Neural cell (in vitro differentiated cells): ENCODE measurements around the gene DCLK1. TPM values are rescaled to one million over a fixed set of nuclear protein-coding genes. Genes with fewer than 3 reads are reported as not detected.

ENCODE experiments used
- H2AFZ ChIP-seq: fragments of 200-600, 300-800 bp; sonication (generic), shearing (Covaris generic); 2 replicates; pipeline ENCODE4 v1.6.0; 2014; ENCODE audit warnings: low read depth, mild to moderate bottlenecking, antibody characterized with exemption, low read length, moderate library complexity
- H3F3A ChIP-seq: fragments of 200-600 bp; shearing (Covaris generic); 2 replicates; pipeline ENCODE4 v1.6.1; 2016; ENCODE audit warnings: mild to moderate bottlenecking, moderate library complexity, mixed read lengths, antibody characterized with exemption, low read length; ENCODE audit not compliant: insufficient read depth, poor library complexity, severe bottlenecking
- H3K27ac ChIP-seq: fragments of 200-600, 300-800 bp; sonication (generic), shearing (Covaris generic); 2 replicates; pipeline ENCODE4 v1.5.1; 2014; ENCODE audit warnings: mild to moderate bottlenecking, low read length, moderate library complexity
- H3K27me3 ChIP-seq: fragments of 300-800, 200-600 bp; sonication (generic), shearing (Covaris generic); 2 replicates; pipeline ENCODE4 v1.6.0; 2014; ENCODE audit warnings: mild to moderate bottlenecking, low read depth, low read length, moderate library complexity; ENCODE audit not compliant: insufficient read depth
- H3K36me3 ChIP-seq: fragments of 300-800, 200-600 bp; sonication (generic), shearing (Covaris generic); 2 replicates; pipeline ENCODE4 v1.5.1; 2014; ENCODE audit warnings: mild to moderate bottlenecking, antibody characterized with exemption, low read length, moderate library complexity; ENCODE audit not compliant: insufficient read depth
- H3K4me2 ChIP-seq: fragments of 300-800, 200-600 bp; sonication (generic), shearing (Covaris generic); 2 replicates; pipeline ENCODE4 v1.6.0; 2014; ENCODE audit warnings: mild to moderate bottlenecking, low read length
- H3K4me3 ChIP-seq: fragments of 300-800, 200-600 bp; sonication (generic), shearing (Covaris generic); 2 replicates; pipeline ENCODE4 v1.5.1; 2014; ENCODE audit warnings: mild to moderate bottlenecking, low read length, moderate library complexity
- H3K79me2 ChIP-seq: fragments of 200-600 bp; shearing (Covaris generic); replicated peaks from 2 replicates; pipeline ENCODE4 v1.6.0; 2014; ENCODE audit warnings: mild to moderate bottlenecking, low read length, moderate library complexity; ENCODE audit not compliant: insufficient read depth
- H3K9ac ChIP-seq: fragments of 300-800, 200-600 bp; sonication (generic), shearing (Covaris generic); 2 replicates; pipeline ENCODE4 v1.6.1; 2016; ENCODE audit warnings: mild to moderate bottlenecking, low read length, mixed read lengths
- H3K9me2 ChIP-seq: fragments of 200-600 bp; shearing (Covaris generic); 2 replicates; pipeline ENCODE4 v1.6.1; 2016; ENCODE audit warnings: mild to moderate bottlenecking, low read length, mixed read lengths; ENCODE audit not compliant: insufficient read depth
- H3K9me3 ChIP-seq: fragments of 200-600, 300-800 bp; sonication (generic), shearing (Covaris generic); 2 replicates; pipeline ENCODE4 v1.6.1; 2016; ENCODE audit warnings: mild to moderate bottlenecking, mixed run types, low read length, moderate library complexity, mixed read lengths
- H4K20me1 ChIP-seq: fragments of 200-600 bp; shearing (Covaris generic); 2 replicates; pipeline ENCODE4 v1.6.1; 2016; ENCODE audit warnings: mild to moderate bottlenecking, mixed run types; ENCODE audit not compliant: insufficient read depth
- CTCF ChIP-seq: fragments of 450-650 bp; IDR thresholded peaks from 2 replicates; pipeline ENCODE4 v1.5.1; 2014; ENCODE audit warnings: antibody characterized with exemption, mild to moderate bottlenecking, moderate library complexity; ENCODE audit not compliant: poor library complexity, severe bottlenecking
- EP300 ChIP-seq: fragments of 450-650 bp; conservative IDR thresholded peaks from 2 replicates; pipeline ENCODE4 v1.6.1; 2014; ENCODE audit warnings: antibody characterized with exemption, mild to moderate bottlenecking, moderate library complexity; ENCODE audit not compliant: poor library complexity, severe bottlenecking
- EZH2 ChIP-seq: fragments of 200-600, 300-800 bp; shearing (Covaris generic), sonication (generic); IDR thresholded peaks from 2 replicates; pipeline ENCODE4 v1.6.1; 2014; ENCODE audit warnings: antibody characterized with exemption, low read length, borderline replicate concordance, mild to moderate bottlenecking; ENCODE audit not compliant: insufficient read depth, poor library complexity, severe bottlenecking
- MXI1 ChIP-seq: fragments of 450-650 bp; conservative IDR thresholded peaks from 2 replicates; pipeline ENCODE4 v1.6.1; 2014; ENCODE audit warnings: antibody characterized with exemption, mild to moderate bottlenecking; ENCODE audit not compliant: poor library complexity, severe bottlenecking
- POLR2AphosphoS5 ChIP-seq: IDR thresholded peaks from 2 replicates; pipeline ENCODE4 v1.6.1; 2012
- RAD21 ChIP-seq: fragments of 450-650 bp; conservative IDR thresholded peaks from 2 replicates; pipeline ENCODE4 v1.6.1; 2014; ENCODE audit warnings: antibody characterized with exemption, mild to moderate bottlenecking, moderate library complexity
- REST ChIP-seq: IDR thresholded peaks from 2 replicates; pipeline ENCODE4 v1.6.1; 2012; ENCODE audit warnings: borderline replicate concordance
- SMC3 ChIP-seq: fragments of 450-650 bp; conservative IDR thresholded peaks from 2 replicates; pipeline ENCODE4 v1.6.1; 2014; ENCODE audit warnings: antibody characterized with exemption, mild to moderate bottlenecking, moderate library complexity; ENCODE audit not compliant: poor library complexity
- TAF1 ChIP-seq: IDR thresholded peaks from 2 replicates; pipeline ENCODE4 v1.6.1; 2012; ENCODE audit warnings: low read depth
- polyA plus RNA-seq: library from polyadenylated mRNA; depleted of rRNA; stranded (reverse); fragments of >200 nt; gene quantifications from 2 replicates; pipeline ENCODE4 v1.2.3, GENCODE V29; 2014

The DCLK1 gene
- polyA plus RNA-seq, 1 donor from 2014 or later: 124 TPM

GRCh38 chr13:36006894-36007675 is 124.1 kb downstream of the DCLK1 start:
- Histone ChIP-seq H2AFZ (no peak overlapping the region), H3K36me3 (no peaks in the 10 kb centered on the region), H3F3A (no peaks in the 10 kb centered on the region), H3K27ac (no peak overlapping the region), H3K9me2 (no peaks in the 10 kb centered on the region), H3K4me3 (no peak overlapping the region), H3K9ac (no peak overlapping the region), H3K4me2 (no peak overlapping the region), H3K79me2 (no peaks in the 10 kb centered on the region), H3K27me3 (no peaks in the 10 kb centered on the region), H3K9me3 (no peaks in the 10 kb centered on the region), H4K20me1 (no peaks in the 10 kb centered on the region)
- TF ChIP-seq TAF1: no peak
- no peak for TF ChIP-seq POLR2AphosphoS5

- Histone ChIP-seq H3K4me2 (no peak overlapping the region), H4K20me1 (no peaks in the 10 kb centered on the region), H3K27ac (no peak overlapping the region), H3K9me2 (no peaks in the 10 kb centered on the region), H2AFZ (no peak overlapping the region), H3K4me3 (no peak overlapping the region), H3K9me3 (no peaks in the 10 kb centered on the region), H3K27me3 (no peaks in the 10 kb centered on the region), H3K36me3 (no peaks in the 10 kb centered on the region), H3K9ac (no peak overlapping the region), H3F3A (no peaks in the 10 kb centered on the region), H3K79me2 (no peaks in the 10 kb centered on the region)
- TF ChIP-seq CTCF (no peak), SMC3 (no peak), TAF1 (no peak)
These were observed 124.8 kb downstream of the DCLK1 start for GRCh38 chr13:36006347-36006746.

GRCh38 chr13:36001561-36001960 is 129.6 kb downstream of the DCLK1 start:
- Histone ChIP-seq H3K4me2 (no peak overlapping the region), H4K20me1 (no peaks in the 10 kb centered on the region), H3K4me3 (no peak overlapping the region), H3K9me3 (no peaks in the 10 kb centered on the region), H3K9ac (no peak overlapping the region), H3K9me2 (no peaks in the 10 kb centered on the region), H3K36me3 (no peaks in the 10 kb centered on the region), H3K27ac (no peak overlapping the region), H3F3A (no peaks in the 10 kb centered on the region), H3K79me2 (peaks cover 16% of the 10 kb centered on the region), H2AFZ (no peak overlapping the region), H3K27me3 (no peaks in the 10 kb centered on the region)
- TF ChIP-seq EP300 (no peak), POLR2AphosphoS5 (no peak), CTCF (no peak), TAF1 (no peak), SMC3 (no peak), REST (no peak), RAD21 (no peak), MXI1 (no peak), EZH2 (no peak)
